ENCODE measurements around the gene TRMT13. TPM values are rescaled to one million over a fixed set of nuclear protein-coding genes. Genes with fewer than 3 reads are reported as not detected.
"Not testable (repeated sequence)": the region's sequence is repeated elsewhere in the genome, so short reads cannot be mapped to it uniquely, and the experiment has no call there.

The TRMT13 gene
- polyA plus RNA-seq, 12 donors = 19.9 to 42.7 (median 32.2) TPM; not detected in 1

GRCh38 chr1:100151679-100152078 lies 18.7 kb downstream of the TRMT13 start:
- DNase-seq = no peak

- DNase-seq = no peak
Observed at GRCh38 chr1:100152271-100152670, 19.3 kb downstream of the TRMT13 start.

GRCh38 chr1:100162881-100163280 lies 29.9 kb downstream of the TRMT13 start:
- DNase-seq = no peak

GRCh38 chr1:100164216-100164615 lies 31.3 kb downstream of the TRMT13 start:
- peak; percentile 25 for DNase-seq

GRCh38 chr1:100164702-100165101 lies 31.7 kb downstream of the TRMT13 start:
- DNase-seq = no peak

GRCh38 chr1:100168051-100168450 lies 35.1 kb downstream of the TRMT13 start:
- DNase-seq = no peak

GRCh38 chr1:100177295-100178041 lies 44.5 kb downstream of the TRMT13 start:
- no peak for DNase-seq

- DNase-seq = no peak
Observed at GRCh38 chr1:100178091-100178490, 45.1 kb downstream of the TRMT13 start, which contains the start of gene LRRC39. Gene LRRC39, minus strand, starts transcription at chr1:100178256. Its CDS starts 9,740 bp downstream, at chr1:100168516.

- DNase-seq = no peak
Observed at GRCh38 chr1:100183370-100183769, 50.4 kb downstream of the TRMT13 start.

GRCh38 chr1:100184536-100184935 lies 51.6 kb downstream of the TRMT13 start:
- no peak for DNase-seq

- DNase-seq = no peak
Observed at GRCh38 chr1:100187912-100188311, 54.9 kb downstream of the TRMT13 start.

- DNase-seq = peak; percentile 15
Observed at GRCh38 chr1:100188617-100189016, 55.7 kb downstream of the TRMT13 start.

- no peak for DNase-seq
Observed at GRCh38 chr1:100198596-100198995, 65.6 kb downstream of the TRMT13 start.

GRCh38 chr1:100200060-100200459 lies 67.1 kb downstream of the TRMT13 start:
- DNase-seq = not testable (repeated sequence)

Other genes with a start within 250 kb of the TRMT13 start
- 10 to 100 TPM in 11 of 12 donors, not detected in 1; 11.6 to 59.6 (median 17.5) TPM for gene SLC35A3, start 163.2 kb upstream of the TRMT13 start, polyA plus RNA-seq (ENCODE audit: insufficient read length in 12 of 12)
- gene SASS6, start 233 bp upstream of the TRMT13 start, polyA plus RNA-seq (ENCODE audit: insufficient read length in 12 of 12) = 1 to 10 TPM in 11 of 12 donors, not detected in 1; 3.0 to 7.6 (median 5.3) TPM
- 100 to 1,000 TPM in 10 of 12 donors, 10 to 100 TPM in 1, not detected in 1; 85.7 to 304 (median 227) TPM for gene LRRC39, start 45.1 kb downstream of the TRMT13 start, polyA plus RNA-seq (ENCODE audit: insufficient read length in 12 of 12)
- 10 to 100 TPM in 9 of 12 donors, 1 to 10 TPM in 2, not detected in 1; 4.6 to 15.9 (median 12.4) TPM for gene DBT, start 116.7 kb downstream of the TRMT13 start, polyA plus RNA-seq (ENCODE audit: insufficient read length in 12 of 12)
- gene RTCA, start 133.1 kb downstream of the TRMT13 start, polyA plus RNA-seq (ENCODE audit: insufficient read length in 12 of 12) = 10 to 100 TPM in 11 of 12 donors, not detected in 1; 29.0 to 39.2 (median 33.7) TPM
- 1 to 10 TPM in 10 of 12 donors, not detected in 2; 4.8 to 9.3 (median 6.5) TPM for gene CDC14A, start 219.3 kb downstream of the TRMT13 start, polyA plus RNA-seq (ENCODE audit: insufficient read length in 12 of 12)